Right lung (tissue), 10 donors: ENCODE results near the gene TMX2. TPM values are rescaled to one million over a fixed set of nuclear protein-coding genes. Genes with fewer than 3 reads are reported as not detected.
"Not testable (repeated sequence)": the region's sequence is repeated elsewhere in the genome, so short reads cannot be mapped to it uniquely, and the experiment has no call there.

Experiments used
- DNase-seq, 2 donors: peaks; one replicate each; pipeline ENCODE4 v3.0.0-alpha.2; 2013
- long read RNA-seq, 8 donors: transcript quantifications; one replicate each; lab custom pipeline, GENCODE V29; 2026
- polyA plus RNA-seq, 5 donors: library from polyadenylated mRNA; unstranded; fragments of 120-200 nt; gene quantifications; one replicate each; pipeline versions ENCODE4 v1.2.1 to v1.2.3, GENCODE V29; 2013; ENCODE audit warnings: inconsistent platforms in 1 of 5, low replicate concordance in 1 of 5; ENCODE audit not compliant: insufficient read length in 5 of 5, insufficient read depth in 1 of 5

Gene TMX2, protein sequence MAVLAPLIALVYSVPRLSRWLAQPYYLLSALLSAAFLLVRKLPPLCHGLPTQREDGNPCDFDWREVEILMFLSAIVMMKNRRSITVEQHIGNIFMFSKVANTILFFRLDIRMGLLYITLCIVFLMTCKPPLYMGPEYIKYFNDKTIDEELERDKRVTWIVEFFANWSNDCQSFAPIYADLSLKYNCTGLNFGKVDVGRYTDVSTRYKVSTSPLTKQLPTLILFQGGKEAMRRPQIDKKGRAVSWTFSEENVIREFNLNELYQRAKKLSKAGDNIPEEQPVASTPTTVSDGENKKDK
- 10 to 100 TPM; 94.4 to 98.6 (median 98.4) TPM for polyA plus RNA-seq
- long read RNA-seq, donor 1, transcript TMX2-201 (8 exons, 1,631 nt), result major isoform, 14 of 19 reads
- long read RNA-seq, donor 1, partial matches to known transcripts, result 0 of 19 reads
- long read RNA-seq, donor 1, other reads (novel, unspliced or antisense), result 0 of 19 reads
- long read RNA-seq, donor 2, transcript TMX2-201 (8 exons, 1,631 nt), result major isoform, 11 of 16 reads
- long read RNA-seq, donor 2, partial matches to known transcripts, result 0 of 16 reads
- long read RNA-seq, donor 2, other reads (novel, unspliced or antisense), result 0 of 16 reads
- long read RNA-seq, donor 3, transcript TMX2-201 (8 exons, 1,631 nt), result major isoform, 18 of 26 reads
- long read RNA-seq, donor 3, partial matches to known transcripts, result 0 of 26 reads
- long read RNA-seq, donor 3, other reads (novel, unspliced or antisense), result 0 of 26 reads
- long read RNA-seq, donor 4, transcript TMX2-201 (8 exons, 1,631 nt), result major isoform, 15 of 65 reads
- long read RNA-seq, donor 4, partial matches to known transcripts, result 46 of 65 reads
- long read RNA-seq, donor 4, other reads (novel, unspliced or antisense), result 0 of 65 reads
- long read RNA-seq, donor 5, transcript TMX2-201 (8 exons, 1,631 nt), result major isoform, 20 of 134 reads
- long read RNA-seq, donor 5, partial matches to known transcripts, result 107 of 134 reads
- long read RNA-seq, donor 5, other reads (novel, unspliced or antisense), result 0 of 134 reads
- long read RNA-seq, donor 6, transcript TMX2-201 (8 exons, 1,631 nt), result major isoform, 26 of 29 reads
- long read RNA-seq, donor 6, partial matches to known transcripts, result 0 of 29 reads
- long read RNA-seq, donor 6, other reads (novel, unspliced or antisense), result 0 of 29 reads
- long read RNA-seq, donor 7, transcript TMX2-202 (7 exons, 1,521 nt), result minor isoform, 5 of 24 reads
- long read RNA-seq, donor 7, transcript TMX2-201 (8 exons, 1,631 nt), result major isoform, 16 of 24 reads
- long read RNA-seq, donor 7, partial matches to known transcripts, result 0 of 24 reads
- long read RNA-seq, donor 7, other reads (novel, unspliced or antisense), result 0 of 24 reads
- long read RNA-seq, donor 8, transcript TMX2-201 (8 exons, 1,631 nt), result major isoform, 6 of 34 reads
- long read RNA-seq, donor 8, partial matches to known transcripts, result 28 of 34 reads
- long read RNA-seq, donor 8, other reads (novel, unspliced or antisense), result 0 of 34 reads

DNA sequence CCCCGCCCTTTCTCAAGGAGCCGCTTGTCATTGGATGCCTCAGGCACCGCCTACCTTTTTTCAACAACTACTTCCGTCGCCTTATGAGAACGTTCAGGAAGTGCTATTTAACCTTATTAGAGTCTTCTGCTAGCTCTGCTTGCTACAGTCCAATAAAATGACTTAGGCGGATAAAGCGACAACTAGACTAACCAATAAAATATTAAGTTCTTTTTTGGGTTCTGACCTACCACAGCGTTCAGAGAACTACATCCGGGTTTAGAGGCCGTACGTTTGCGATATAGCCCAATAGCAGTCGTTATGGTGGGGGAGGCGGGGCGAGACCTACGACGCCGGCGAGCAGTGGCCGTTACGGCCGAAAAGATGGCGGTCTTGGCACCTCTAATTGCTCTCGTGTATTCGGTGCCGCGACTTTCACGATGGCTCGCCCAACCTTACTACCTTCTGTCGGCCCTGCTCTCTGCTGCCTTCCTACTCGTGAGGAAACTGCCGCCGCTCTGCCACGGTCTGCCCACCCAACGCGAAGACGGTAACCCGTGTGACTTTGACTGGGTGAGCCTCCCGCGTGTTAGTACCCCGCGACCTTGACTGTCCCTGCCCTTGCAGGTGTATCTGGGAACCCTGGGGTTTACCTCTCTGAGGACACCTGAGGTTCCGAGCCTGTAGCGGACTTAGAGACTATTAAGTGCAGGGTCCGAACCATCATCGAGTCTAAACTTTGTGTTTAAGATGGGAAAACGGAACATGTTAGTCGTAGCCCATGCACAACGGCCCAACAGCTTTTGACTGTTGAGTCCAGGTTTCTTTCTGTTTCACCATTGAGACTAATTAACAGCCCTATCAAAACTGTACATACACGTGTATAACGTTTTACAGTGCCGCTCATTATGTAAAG, at the start of gene TMX2:
Gene TMX2, plus strand, starts transcription at position 338 of the 895 bp plus-strand sequence. Its CDS starts 26 bp downstream, at position 364.
- DNase-seq, result peak; percentile 94 to 96

- DNase-seq, result no peak
Observed at GRCh38 chr11:57662893-57663292, 49.5 kb upstream of the TMX2 start.

- DNase-seq, result no peak
Observed at GRCh38 chr11:57663975-57664374, 48.4 kb upstream of the TMX2 start.

DNA sequence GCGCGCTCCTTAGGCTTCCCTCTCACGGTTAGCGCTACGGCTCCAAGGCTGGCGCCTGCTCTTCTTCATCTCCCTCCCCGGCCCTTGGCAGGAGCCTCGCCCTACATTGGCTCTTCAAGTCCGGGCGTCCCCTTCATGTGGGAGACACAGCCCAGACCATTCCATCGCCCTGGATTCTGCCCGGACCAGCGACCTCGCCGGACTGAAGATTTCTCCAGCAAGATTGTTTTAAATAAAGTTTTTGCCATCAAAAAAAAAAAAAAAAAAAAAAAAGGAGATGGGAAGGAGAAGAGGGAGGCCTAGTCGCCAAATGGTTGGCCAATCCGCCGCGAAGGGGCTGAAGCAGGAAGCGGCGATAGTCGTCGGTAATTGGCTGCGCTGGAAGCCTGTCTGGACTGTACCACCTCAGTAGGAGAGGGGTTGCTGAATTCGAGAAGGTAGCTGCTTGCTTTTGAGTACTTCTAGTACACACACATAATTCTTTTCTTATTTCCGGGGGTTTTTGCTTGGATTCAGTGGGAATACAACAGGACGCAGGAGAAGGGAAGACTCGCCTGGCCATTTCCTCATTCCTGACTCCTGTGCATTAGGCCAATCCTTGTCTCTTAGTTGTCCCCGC, 45.2 kb upstream of the TMX2 start:
- DNase-seq, result peak; percentile 98 to 100

GRCh38 chr11:57667736-57668433, 44.5 kb upstream of the TMX2 start, which contains the start of gene ZDHHC5:
Gene ZDHHC5 (plus strand): TSS chr11:57668114. CDS start chr11:57673091, 4,977 bp downstream.
- peak in 1 of 2 donors; percentile 100 for DNase-seq

GRCh38 chr11:57668434-57668782, 44.0 kb upstream of the TMX2 start:
- DNase-seq, result no peak

DNA sequence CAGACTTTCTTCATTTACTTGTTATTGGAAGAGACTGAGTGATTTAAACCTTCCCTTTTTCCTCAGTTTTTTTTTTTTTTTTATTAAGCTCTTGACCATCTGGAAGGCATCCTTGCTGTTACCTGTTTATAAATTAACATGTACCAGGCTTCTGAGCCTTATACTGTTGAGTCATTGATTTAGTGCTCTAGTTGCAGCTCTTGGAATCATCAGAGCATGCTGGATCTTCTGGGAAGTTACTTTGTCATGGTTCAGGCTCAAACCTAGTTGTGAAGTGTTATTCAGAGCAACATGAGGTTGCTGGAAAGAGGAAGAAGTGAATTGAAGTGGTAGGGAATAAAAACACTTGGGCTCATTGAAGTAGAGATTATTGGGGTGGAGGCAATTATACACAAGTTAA, 38.1 kb upstream of the TMX2 start:
- DNase-seq, result no peak

DNA sequence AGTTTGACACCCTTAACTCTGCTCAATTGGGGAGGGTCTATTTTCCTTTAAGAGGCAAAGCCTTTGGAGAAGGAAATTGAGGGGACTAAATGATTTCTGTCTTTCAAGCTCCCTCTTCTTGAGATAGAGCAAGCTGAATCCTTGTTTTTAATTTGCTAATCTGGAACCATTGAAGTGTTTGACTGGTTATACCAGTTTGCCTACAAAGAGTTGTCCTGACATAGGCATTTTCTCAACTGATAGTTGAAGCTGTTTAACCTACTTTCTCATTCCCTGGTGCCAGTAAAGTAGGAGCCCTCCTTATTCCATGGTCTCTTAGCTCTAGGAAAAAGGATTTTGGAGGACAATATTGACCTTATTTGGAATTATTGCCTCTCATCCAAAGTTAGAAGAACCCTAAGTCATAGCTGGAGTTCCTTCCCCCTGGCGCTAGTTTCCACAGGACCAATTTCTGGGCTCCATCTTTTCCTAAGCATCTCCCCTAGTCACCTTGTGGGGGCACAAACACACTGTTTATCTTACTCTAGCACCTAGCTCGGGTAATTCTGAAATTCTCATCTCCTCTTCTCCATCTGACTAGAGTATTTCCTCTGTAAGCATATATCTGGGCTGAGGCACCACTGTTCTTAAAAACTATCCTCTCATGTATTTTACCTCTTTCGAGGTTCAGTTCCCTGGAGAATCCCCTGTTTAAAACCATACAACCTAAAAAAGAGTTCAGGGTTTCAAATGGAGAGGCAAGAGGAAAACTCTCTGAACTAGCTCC, 37.0 kb upstream of the TMX2 start:
- DNase-seq, result no peak

DNA sequence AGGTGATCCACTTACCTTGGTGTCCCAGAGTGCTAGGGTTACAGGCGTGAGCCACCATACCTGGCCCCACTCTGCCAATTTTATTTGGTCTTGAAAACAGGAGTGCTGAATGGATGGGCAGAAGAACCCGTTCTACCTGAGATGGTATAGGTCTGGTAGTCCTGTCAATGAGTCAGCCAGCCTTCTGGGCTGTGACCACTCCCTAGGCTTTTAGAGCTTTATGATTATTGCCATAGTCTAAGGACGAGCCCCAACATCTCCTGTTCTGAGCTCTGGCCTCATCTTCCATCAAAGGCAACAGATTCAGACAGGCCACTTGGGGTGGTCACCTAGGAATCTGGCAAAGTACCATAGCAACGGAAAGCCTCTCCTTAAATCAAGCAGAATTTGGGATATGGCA, 33.0 kb upstream of the TMX2 start:
- no peak for DNase-seq

- DNase-seq, result no peak
Observed at GRCh38 chr11:57680552-57680874, 31.9 kb upstream of the TMX2 start.

GRCh38 chr11:57681168-57681567, 31.2 kb upstream of the TMX2 start:
- DNase-seq, result no peak

GRCh38 chr11:57690474-57690873, 21.9 kb upstream of the TMX2 start:
- DNase-seq, result not testable (repeated sequence)

DNA sequence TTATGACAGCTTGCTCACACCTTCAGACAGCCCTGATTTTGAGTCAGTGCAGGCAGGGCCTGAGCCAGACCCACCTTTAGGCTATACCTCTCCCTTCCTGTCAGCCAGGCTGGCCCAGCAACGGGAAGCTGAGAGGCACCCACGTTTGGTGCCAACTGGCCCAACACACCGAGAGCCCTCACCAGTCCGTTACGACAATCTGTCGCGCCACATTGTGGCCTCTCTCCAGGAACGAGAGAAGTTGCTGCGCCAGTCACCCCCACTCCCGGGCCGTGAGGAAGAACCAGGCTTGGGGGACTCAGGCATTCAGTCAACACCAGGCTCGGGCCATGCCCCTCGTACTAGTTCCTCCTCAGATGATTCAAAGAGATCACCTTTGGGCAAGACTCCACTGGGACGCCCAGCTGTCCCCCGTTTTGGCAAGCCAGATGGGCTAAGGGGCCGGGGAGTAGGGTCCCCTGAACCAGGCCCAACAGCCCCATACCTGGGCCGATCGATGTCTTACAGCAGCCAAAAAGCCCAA, 13.5 kb upstream of the TMX2 start:
- no peak for DNase-seq

- no peak for DNase-seq
Observed at GRCh38 chr11:57699813-57700212, 12.6 kb upstream of the TMX2 start.

DNA sequence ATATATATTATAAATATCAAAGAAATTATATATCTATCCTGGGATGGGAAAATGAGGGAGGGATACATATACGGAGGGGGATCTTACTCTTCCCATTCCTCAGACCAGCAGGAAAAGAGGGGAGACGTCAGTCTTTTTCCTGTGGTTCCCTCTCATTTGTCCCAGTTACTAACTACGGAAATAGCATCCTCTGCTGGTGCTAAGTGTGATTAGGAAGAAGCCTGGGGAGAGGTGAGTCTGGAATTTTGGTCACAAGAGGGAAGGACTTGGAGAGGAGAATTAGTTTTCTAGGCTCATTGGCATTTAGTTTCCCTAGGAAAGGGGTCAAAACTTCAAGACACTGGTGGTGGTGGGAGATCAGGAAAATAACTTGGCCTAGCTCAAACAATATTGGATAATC, 12.0 kb upstream of the TMX2 start:
- DNase-seq, result no peak

DNA sequence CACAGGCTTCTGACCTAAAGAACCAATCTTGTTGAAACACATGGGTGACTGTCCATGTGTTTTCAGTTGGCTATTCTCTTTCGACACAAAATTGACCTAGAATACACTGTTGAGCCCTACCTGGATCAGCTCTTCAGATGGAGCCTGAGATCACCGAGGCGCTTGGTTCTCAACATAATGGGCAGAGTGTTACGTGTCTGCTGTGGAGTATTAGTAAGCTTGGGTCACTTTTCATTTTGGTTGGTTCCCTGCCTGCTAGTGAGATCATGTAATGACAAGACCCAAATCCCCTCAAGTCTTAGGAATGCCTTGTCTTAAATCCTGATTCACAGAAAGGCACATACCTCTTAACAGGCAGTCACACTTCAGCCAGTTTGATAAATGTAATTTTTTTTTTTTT, 9.1 kb upstream of the TMX2 start:
- no peak for DNase-seq

DNA sequence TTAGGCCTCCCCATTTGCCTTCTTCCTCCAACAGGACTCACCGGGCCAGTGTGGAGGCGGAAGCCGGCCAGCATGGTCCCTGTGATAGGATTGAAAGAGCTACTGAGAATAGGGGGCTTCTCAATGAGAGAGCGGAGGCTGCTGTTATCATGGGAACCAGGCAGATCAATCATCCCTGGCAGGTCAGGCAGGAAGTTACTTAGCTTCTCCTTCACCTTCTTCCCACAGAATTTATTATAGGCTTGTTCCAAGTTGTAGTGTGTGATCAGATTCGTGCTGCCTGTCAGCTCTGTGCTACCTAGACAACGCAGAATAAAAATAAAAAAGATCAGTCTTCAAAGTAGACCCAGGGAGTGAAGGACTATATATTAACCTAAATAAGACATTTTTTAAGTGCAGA, 7.5 kb upstream of the TMX2 start:
- DNase-seq, result no peak

DNA sequence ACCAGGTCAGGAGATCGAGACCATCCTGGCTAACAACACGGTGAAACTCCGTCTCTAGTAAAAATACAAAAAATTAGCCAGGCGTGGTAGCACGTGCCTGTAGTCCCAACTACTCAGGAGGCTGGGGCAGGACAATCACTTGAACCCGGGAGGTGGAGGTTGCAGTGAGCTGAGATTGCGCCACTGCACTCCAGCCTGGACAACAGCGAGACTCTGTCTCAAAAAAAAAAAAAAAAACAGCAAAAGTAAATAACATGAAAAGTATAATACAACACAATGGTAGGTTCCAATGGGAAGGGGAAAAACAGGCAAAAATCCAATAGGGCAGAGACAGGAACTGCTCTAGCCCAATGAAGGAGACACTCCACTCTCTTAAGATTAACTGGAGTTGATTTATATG, 7.0 kb upstream of the TMX2 start:
- not testable (repeated sequence) for DNase-seq
